HepG2 (cell line): ENCODE results near the gene LRRN4CL. TPM values are rescaled to one million over a fixed set of nuclear protein-coding genes. Genes with fewer than 3 reads are reported as not detected.

Experiments
- AGO2 ChIP-seq: fragments of 200-400 bp; formaldehyde crosslinking; optimal IDR thresholded peaks from 2 replicates; pipeline ENCODE3; 2017; ENCODE audit warnings: mild to moderate bottlenecking, low read depth, low read length, moderate library complexity
- ATRX ChIP-seq: sonication (generic); formaldehyde crosslinking; IDR thresholded peaks from 2 replicates; pipeline ENCODE4 v1.4.0; 2020; ENCODE audit warnings: missing genetic modification reagents, borderline replicate concordance
- BRF2 ChIP-seq: sonication (generic); formaldehyde crosslinking; IDR thresholded peaks from 2 replicates; pipeline ENCODE4 v1.8.1; 2022; ENCODE audit warnings: mild to moderate bottlenecking, missing genetic modification reagents
- CENPX ChIP-seq: sonication (generic); formaldehyde crosslinking; IDR thresholded peaks from 2 replicates; pipeline ENCODE4 v1.9.0; 2021; ENCODE audit warnings: mild to moderate bottlenecking, missing genetic modification reagents, moderate library complexity
- DZIP1 ChIP-seq: sonication (generic); formaldehyde crosslinking; IDR thresholded peaks from 2 replicates; pipeline ENCODE4 v1.5.0; 2020; ENCODE audit warnings: mild to moderate bottlenecking, missing genetic modification reagents
- ELK4 ChIP-seq: sonication (generic); formaldehyde crosslinking; IDR thresholded peaks from 2 replicates; pipeline ENCODE4 v1.9.0; 2021; ENCODE audit warnings: missing genetic modification reagents, borderline replicate concordance
- FOXA1 ChIP-seq, 2 experiments: fragments of 450-650 bp in 1 of 2; sonication (generic) in 1 of 2; formaldehyde crosslinking in 1 of 2; IDR thresholded peaks; 2 replicates each; pipeline versions ENCODE4 v1.4.0 to v1.6.1; 2016 to 2020; ENCODE audit warnings: missing genetic modification reagents in 1 of 2
- NAIF1 ChIP-seq: sonication (generic); formaldehyde crosslinking; IDR thresholded peaks from 2 replicates; pipeline ENCODE4 v1.5.0; 2020; ENCODE audit warnings: mild to moderate bottlenecking, missing genetic modification reagents, borderline replicate concordance
- NPAS2 ChIP-seq: sonication (generic); formaldehyde crosslinking; IDR thresholded peaks from 2 replicates; pipeline ENCODE4 v1.8.0; 2022; ENCODE audit warnings: mild to moderate bottlenecking, missing genetic modification reagents, borderline replicate concordance
- SRSF1 ChIP-seq: fragments of 200-400 bp; formaldehyde crosslinking; optimal IDR thresholded peaks from 2 replicates; pipeline ENCODE3; 2017; ENCODE audit warnings: mild to moderate bottlenecking, low read depth, low read length, moderate library complexity
- TIGD3 ChIP-seq: sonication (generic); formaldehyde crosslinking; IDR thresholded peaks from 2 replicates; pipeline ENCODE4 v1.5.1; 2020; ENCODE audit warnings: mild to moderate bottlenecking, missing genetic modification reagents, borderline replicate concordance
- YY1 ChIP-seq: IDR thresholded peaks from 2 replicates; pipeline ENCODE4 v1.6.1; 2011; ENCODE audit warnings: low read length, low read depth, moderate library complexity, mild to moderate bottlenecking; ENCODE audit not compliant: insufficient read depth, insufficient replicate concordance
- ZBED4 ChIP-seq: sonication (generic); formaldehyde crosslinking; IDR thresholded peaks from 2 replicates; pipeline ENCODE4 v1.4.0; 2020; ENCODE audit warnings: missing genetic modification reagents, borderline replicate concordance
- ZNF20 ChIP-seq: sonication (generic); formaldehyde crosslinking; IDR thresholded peaks from 2 replicates; pipeline ENCODE4 v1.4.0; 2020; ENCODE audit warnings: mild to moderate bottlenecking, moderate library complexity, missing genetic modification reagents
- ZNF24 ChIP-seq: fragments of 450-650 bp; IDR thresholded peaks from 2 replicates; pipeline ENCODE4 v1.6.1; 2017; ENCODE audit warnings: antibody characterized with exemption, mild to moderate bottlenecking
- ZNF614 ChIP-seq: IDR thresholded peaks from 2 replicates; pipeline ENCODE4 v1.6.1; 2018; ENCODE audit warnings: missing biosample characterization, missing genetic modification reagents, inconsistent platforms, borderline replicate concordance
- polyA plus RNA-seq, 8 experiments: library from polyadenylated mRNA; depleted of rRNA in 3 of 8; stranded (reverse) in 7 of 8; unstranded in 1 of 8; fragments of >200 nt; fragmentation: Illumina TruSeq in 4 of 8; extraction: Trizol in 4 of 8; gene quantifications; 2 replicates each; pipeline versions ENCODE4 v1.2.1 to v1.2.3, GENCODE V29; 2011 to 2016; ENCODE audit warnings: low read depth in 4 of 8, missing spikeins in 1 of 8, mixed read lengths in 1 of 8; ENCODE audit not compliant: insufficient read depth in 1 of 8
- total RNA-seq, 5 experiments: library from RNA; depleted of rRNA; stranded (reverse); fragments of >200 nt; fragmentation: Illumina TruSeq; extraction: Trizol; gene quantifications; 2 replicates each; pipeline ENCODE4 v1.2.3, GENCODE V29; 2016; ENCODE audit warnings: low read depth in 1 of 5

The LRRN4CL gene
- total and polyA plus RNA-seq, 2 of the 13 experiments (the other 11 are each of a cell fraction or from before 2014, with no cell fraction given), result 0.11 TPM; not detected in 1

GRCh38 chr11:62678770-62679696 lies 10.3 kb downstream of the LRRN4CL start, which contains the start of gene UBXN1 (continued):
- TF ChIP-seq SRSF1 (peak; percentile 93), YY1 (peak; percentile 70), AGO2 (peak; percentile 77), NPAS2 (CRISPR knock-in tag) (no peak), ZNF614 (peak; percentile 81), NAIF1 (CRISPR knock-in tag) (no peak), ZNF20 (no peak), ELK4 (CRISPR knock-in tag) (no peak), CENPX (no peak), DZIP1 (no peak), TIGD3 (CRISPR knock-in tag) (no peak), FOXA1 (IDR thresholded peaks at IDR 0.05) (no peak), FOXA1 (CRISPR knock-in tag; IDR thresholded peaks at IDR 0.05) (no peak), BRF2 (0 out of 2 replicates have a peak, but pooled peaks have one; percentile 71), ZNF24 (no peak), ZBED4 (CRISPR knock-in tag) (peak; percentile 40; the same call in 1 of the 2 replicates), ATRX (CRISPR knock-in tag) (no peak)
